Hepatocyte (in vitro differentiated cells): ENCODE measurements around the gene DGKA. TPM values are rescaled to one million over a fixed set of nuclear protein-coding genes. Genes with fewer than 3 reads are reported as not detected.

ENCODE experiments used
- DNase-seq: peaks from one replicate; pipeline ENCODE4 v3.0.0-alpha.2; 2016; ENCODE audit warnings: low spot score
- H2AFZ ChIP-seq: fragments of 200-600 bp; sonication (generic); 2 replicates; pipeline ENCODE4 v1.6.0; 2016; ENCODE audit warnings: antibody characterized with exemption, mild to moderate bottlenecking
- H3K27ac ChIP-seq: fragments of 200-600 bp; sonication (generic); 2 replicates; pipeline ENCODE4 v1.5.1; 2016; ENCODE audit warnings: mild to moderate bottlenecking
- H3K27me3 ChIP-seq: fragments of 200-600 bp; sonication (generic); 2 replicates; pipeline ENCODE4 v1.6.1; 2016
- H3K36me3 ChIP-seq: fragments of 200-600 bp; sonication (generic); replicated peaks from 2 replicates; pipeline ENCODE4 v1.5.1; 2016; ENCODE audit warnings: low read depth; ENCODE audit not compliant: insufficient read depth
- H3K4me1 ChIP-seq: fragments of 200-600 bp; sonication (generic); 2 replicates; pipeline ENCODE4 v1.5.1; 2016; ENCODE audit warnings: mild to moderate bottlenecking, moderate library complexity; ENCODE audit not compliant: insufficient read depth
- H3K4me2 ChIP-seq: fragments of 200-600 bp; sonication (generic); 2 replicates; pipeline ENCODE4 v1.6.0; 2016
- H3K4me3 ChIP-seq: fragments of 200-600 bp; sonication (generic); 2 replicates; pipeline ENCODE4 v1.5.1; 2016; ENCODE audit warnings: mild to moderate bottlenecking
- H3K79me2 ChIP-seq: fragments of 200-600 bp; sonication (generic); 2 replicates; pipeline ENCODE4 v1.6.0; 2017; ENCODE audit warnings: mild to moderate bottlenecking
- H3K9me2 ChIP-seq: fragments of 200-600 bp; sonication (generic); replicated peaks from 2 replicates; pipeline ENCODE4 v1.6.0; 2017; ENCODE audit warnings: mild to moderate bottlenecking; ENCODE audit not compliant: insufficient read depth
- H3K9me3 ChIP-seq: fragments of 200-600 bp; sonication (generic); 2 replicates; pipeline ENCODE4 v1.5.1; 2016; ENCODE audit warnings: low read depth, mild to moderate bottlenecking
- H4K20me1 ChIP-seq: fragments of 200-600 bp; sonication (generic); 2 replicates; pipeline ENCODE4 v1.6.0; 2016; ENCODE audit warnings: mild to moderate bottlenecking; ENCODE audit not compliant: insufficient read depth, poor library complexity, severe bottlenecking
- CTCF ChIP-seq: fragments of 200-600 bp; sonication (generic); IDR thresholded peaks from 2 replicates; pipeline ENCODE4 v1.5.1; 2016; ENCODE audit warnings: antibody characterized with exemption, mild to moderate bottlenecking; ENCODE audit not compliant: poor library complexity
- EZH2 ChIP-seq: fragments of 200-600 bp; sonication (generic); IDR thresholded peaks from 2 replicates; pipeline ENCODE4 v1.6.1; 2016; ENCODE audit warnings: antibody characterized with exemption, mild to moderate bottlenecking, borderline replicate concordance
- EZH2phosphoT487 ChIP-seq: fragments of 200-600 bp; sonication (generic); IDR thresholded peaks from one replicate; pipeline ENCODE4 v1.6.1; 2018; ENCODE audit warnings: antibody characterized with exemption, mild to moderate bottlenecking, low read depth, moderate library complexity; ENCODE audit not compliant: unreplicated experiment, severe bottlenecking
- WGBS: methylation state at CpG from one replicate; pipeline ENCODE4 v1.1.6; 2016; ENCODE audit warnings: low lambda C conversion rate; ENCODE audit errors: missing lambda C conversion rate; 5-methylcytosine and 5-hydroxymethylcytosine counted together
- polyA plus RNA-seq: library from polyadenylated mRNA; unstranded; fragments of >200 nt; fragmentation: Nextera tagmentation; extraction: Ambion mirVana; gene quantifications from 2 replicates; pipeline ENCODE4 v1.2.1, GENCODE V29; 2016
- total RNA-seq: library from RNA; depleted of rRNA; stranded (reverse); fragments of >200 nt; gene quantifications from 2 replicates; pipeline ENCODE4 v1.2.3, GENCODE V29; 2014

DGKA gene
- total and polyA plus RNA-seq, 2 experiments from 2014 or later = 25.3 to 25.9 TPM

GRCh38 chr12:55970775-55971174, 39.8 kb downstream of the DGKA start:
- Histone ChIP-seq H3K27ac (no peak overlapping the region), H2AFZ (no peak overlapping the region), H4K20me1 (peaks cover 3% of the 10 kb centered on the region), H3K4me3 (no peak overlapping the region), H3K36me3 (no peaks in the 10 kb centered on the region), H3K27me3 (no peaks in the 10 kb centered on the region), H3K9me2 (no peaks in the 10 kb centered on the region), H3K9me3 (no peaks in the 10 kb centered on the region), H3K79me2 (peaks cover 46% of the 10 kb centered on the region), H3K4me2 (no peak overlapping the region), H3K4me1 (peaks cover 29% of the 10 kb centered on the region)
- TF ChIP-seq EZH2 (no peak), EZH2phosphoT487 (no peak), CTCF (no peak)
- WGBS = 99% methylated on average over 7 of the region's 7 CpGs
- DNase-seq = no peak

GRCh38 chr12:55972042-55972441, 41.1 kb downstream of the DGKA start:
- peak; percentile 50 for DNase-seq
- peak overlapping the region; percentile 89 for H3K27ac ChIP-seq
- peaks cover 31% of the 10 kb centered on the region for H3K4me1 ChIP-seq
- no peak overlapping the region for H3K4me3 ChIP-seq
- H3K36me3 ChIP-seq = no peaks in the 10 kb centered on the region
- WGBS = 58% methylated on average over 3 of the region's 3 CpGs
- TF ChIP-seq EZH2 (no peak), CTCF (no peak), EZH2phosphoT487 (no peak)
- no peak overlapping the region for H2AFZ ChIP-seq
- H3K27me3 ChIP-seq = no peaks in the 10 kb centered on the region
- no peaks in the 10 kb centered on the region for H3K9me3 ChIP-seq
- peaks cover 15% of the 10 kb centered on the region for H4K20me1 ChIP-seq
- no peaks in the 10 kb centered on the region for H3K9me2 ChIP-seq
- peak overlapping the region; percentile 79 for H3K4me2 ChIP-seq
- peaks cover 55% of the 10 kb centered on the region for H3K79me2 ChIP-seq

- WGBS = 77% methylated on average over 1 of the region's 1 CpG
- TF ChIP-seq EZH2phosphoT487 (no peak), EZH2 (no peak), CTCF (no peak)
- Histone ChIP-seq H3K4me3 (peak overlapping the region; percentile 19), H3K4me2 (peak overlapping the region; percentile 79), H3K9me3 (no peaks in the 10 kb centered on the region), H3K4me1 (peaks cover 28% of the 10 kb centered on the region), H3K27ac (peak overlapping the region; percentile 89), H4K20me1 (peaks cover 19% of the 10 kb centered on the region), H2AFZ (no peak overlapping the region), H3K27me3 (no peaks in the 10 kb centered on the region), H3K36me3 (no peaks in the 10 kb centered on the region), H3K9me2 (no peaks in the 10 kb centered on the region), H3K79me2 (peaks cover 55% of the 10 kb centered on the region)
- no peak for DNase-seq
Measured at GRCh38 chr12:55972456-55972855, 41.5 kb downstream of the DGKA start.
